Keratinocyte (primary cell): ENCODE data around the gene TOMM20. TPM values are rescaled to one million over a fixed set of nuclear protein-coding genes. Genes with fewer than 3 reads are reported as not detected.

ENCODE experiments used
- DNase-seq: peaks from one replicate; pipeline ENCODE4 v3.0.0-alpha.2; 2011; ENCODE audit warnings: low read depth, missing footprints, low spot score
- FAIRE-seq: peaks from 2 replicates; lab custom pipeline; 2011; peaks lifted over from hg19 to GRCh38; lab: Jason Lieb, UNC
- H2AFZ ChIP-seq: 2 replicates; pipeline ENCODE4 v1.6.0; 2012; ENCODE audit warnings: low read length, control low read depth, inconsistent platforms; ENCODE audit not compliant: control insufficient read depth
- H3K27ac ChIP-seq: 2 replicates; pipeline ENCODE4 v1.5.1; 2011; ENCODE audit warnings: low read length; ENCODE audit not compliant: control insufficient read depth, insufficient read depth
- H3K27me3 ChIP-seq: 3 replicates; pipeline ENCODE4 v1.6.0; 2011; ENCODE audit warnings: low read length; ENCODE audit not compliant: control insufficient read depth, insufficient read depth; ENCODE audit errors: extremely low read depth
- H3K36me3 ChIP-seq, 2 experiments: 2 replicates in 1 of 2; 3 replicates in 1 of 2; pipeline ENCODE4 v1.5.1; 2011; ENCODE audit warnings: low read length in 2 of 2, mild to moderate bottlenecking in 1 of 2; ENCODE audit not compliant: control insufficient read depth in 2 of 2, insufficient read depth in 2 of 2; ENCODE audit errors: extremely low read depth in 1 of 2
- H3K4me1 ChIP-seq: 3 replicates; pipeline ENCODE4 v1.5.1; 2011; ENCODE audit warnings: low read length; ENCODE audit not compliant: control insufficient read depth, insufficient read depth; ENCODE audit errors: extremely low read depth
- H3K4me2 ChIP-seq: 3 replicates; pipeline ENCODE4 v1.6.0; 2011; ENCODE audit warnings: low read depth, low read length; ENCODE audit not compliant: control insufficient read depth, insufficient read depth; ENCODE audit errors: extremely low read depth
- H3K4me3 ChIP-seq, 3 experiments: fragments of 200-600 bp in 1 of 3; sonication (generic) in 1 of 3; 2 replicates in 2 of 3; 3 replicates in 1 of 3; pipeline ENCODE4 v1.5.1; 2011 to 2016; ENCODE audit warnings: low read length in 3 of 3, mild to moderate bottlenecking in 3 of 3, control low read depth in 2 of 3, inconsistent platforms in 1 of 3, low read depth in 1 of 3, mixed read lengths in 1 of 3, mixed run types in 1 of 3, moderate library complexity in 1 of 3; ENCODE audit not compliant: control insufficient read depth in 2 of 3, insufficient read depth in 2 of 3; ENCODE audit errors: extremely low read depth in 1 of 3
- H3K79me2 ChIP-seq: 2 replicates; pipeline ENCODE4 v1.6.0; 2012; ENCODE audit warnings: low read length; ENCODE audit not compliant: control insufficient read depth, insufficient read depth
- H3K9ac ChIP-seq: 3 replicates; pipeline ENCODE4 v1.6.0; 2011; ENCODE audit warnings: low read length; ENCODE audit not compliant: control insufficient read depth, insufficient read depth; ENCODE audit errors: extremely low read depth
- H3K9me1 ChIP-seq: 3 replicates; pipeline ENCODE4 v1.6.0; 2011; ENCODE audit warnings: low read length; ENCODE audit not compliant: control insufficient read depth, insufficient read depth; ENCODE audit errors: extremely low read depth
- H3K9me3 ChIP-seq: 2 replicates; pipeline ENCODE4 v1.5.1; 2012; ENCODE audit warnings: low read depth, low read length; ENCODE audit not compliant: control insufficient read depth
- H4K20me1 ChIP-seq: 3 replicates; pipeline ENCODE4 v1.6.0; 2011; ENCODE audit warnings: low read length; ENCODE audit not compliant: control insufficient read depth, insufficient read depth; ENCODE audit errors: extremely low read depth
- EZH2 ChIP-seq: IDR thresholded peaks from one replicate; pipeline ENCODE4 v1.6.1; 2012; ENCODE audit warnings: inconsistent platforms, mild to moderate bottlenecking, low read length, moderate library complexity
- dilution Hi-C: fragments of 300-500 bp; cut with MboI; formaldehyde crosslinking; loops from one replicate; pipeline ENCODE4 v1.7.0; 2020; ENCODE audit warnings: low sequenced_read_pairs; ENCODE audit not compliant: extremely low pct_ligation_motif_present
- polyA minus RNA-seq, 3 experiments: library from RNA; depleted of rRNA, polyadenylated mRNA; stranded (reverse); fragments of >200 nt; gene quantifications; 1 replicate in 1 of 3; 2 replicates in 1 of 3; 3 replicates in 1 of 3; pipeline ENCODE4 v1.2.3, GENCODE V29; 2011
- polyA plus RNA-seq, 5 experiments: library from polyadenylated mRNA; depleted of rRNA in 3 of 5; stranded (reverse) in 3 of 5; stranded (forward) in 1 of 5; unstranded in 1 of 5; fragments of >200 nt; gene quantifications; 1 replicate in 1 of 5; 2 replicates in 3 of 5; 3 replicates in 1 of 5; pipeline versions ENCODE4 v1.2.1 to v1.2.3, GENCODE V29; 2011 to 2012; ENCODE audit warnings: missing spikeins in 2 of 5, low read depth in 1 of 5, low replicate concordance in 1 of 5
- TF ChIP-seq, protein P1 (sequence below), 3 experiments: IDR thresholded peaks in 1 of 3; conservative IDR thresholded peaks in 1 of 3; optimal IDR thresholded peaks in 1 of 3; 2 replicates in 2 of 3; 3 replicates in 1 of 3; pipeline versions ENCODE3 to v1.5.1; 2011; ENCODE audit warnings: low read length in 3 of 3, mild to moderate bottlenecking in 3 of 3, moderate library complexity in 2 of 3, control low read depth in 1 of 3, inconsistent platforms in 1 of 3; ENCODE audit not compliant: insufficient read depth in 2 of 3; ENCODE audit errors: extremely low read depth in 1 of 3

The TOMM20 gene
- polyA plus RNA-seq (67.9 to 140 TPM (median 77.9 TPM) in 3 replicates), polyA minus RNA-seq (16.4 to 52.5 TPM (median 23.5 TPM) in 3 replicates)
- 70.5 TPM for polyA plus RNA-seq (2011; ENCODE audit: low read depth)
- 58.6 and 93.3 TPM in 2 replicates for polyA plus RNA-seq (2011; cell fraction: cytosol; rRNA removed)
- polyA plus RNA-seq (2011; cell fraction: nucleus; rRNA removed) = 46.3 and 62.5 TPM in 2 replicates
- 90.7 and 112 TPM in 2 replicates for polyA plus RNA-seq (2012; ENCODE audit: low replicate concordance)
- 52.6 TPM for polyA minus RNA-seq (2011; cell fraction: cytosol; rRNA and poly(A)+ RNA removed)
- 25.7 and 45.0 TPM in 2 replicates for polyA minus RNA-seq (2011; cell fraction: nucleus; rRNA and poly(A)+ RNA removed)

DNA sequence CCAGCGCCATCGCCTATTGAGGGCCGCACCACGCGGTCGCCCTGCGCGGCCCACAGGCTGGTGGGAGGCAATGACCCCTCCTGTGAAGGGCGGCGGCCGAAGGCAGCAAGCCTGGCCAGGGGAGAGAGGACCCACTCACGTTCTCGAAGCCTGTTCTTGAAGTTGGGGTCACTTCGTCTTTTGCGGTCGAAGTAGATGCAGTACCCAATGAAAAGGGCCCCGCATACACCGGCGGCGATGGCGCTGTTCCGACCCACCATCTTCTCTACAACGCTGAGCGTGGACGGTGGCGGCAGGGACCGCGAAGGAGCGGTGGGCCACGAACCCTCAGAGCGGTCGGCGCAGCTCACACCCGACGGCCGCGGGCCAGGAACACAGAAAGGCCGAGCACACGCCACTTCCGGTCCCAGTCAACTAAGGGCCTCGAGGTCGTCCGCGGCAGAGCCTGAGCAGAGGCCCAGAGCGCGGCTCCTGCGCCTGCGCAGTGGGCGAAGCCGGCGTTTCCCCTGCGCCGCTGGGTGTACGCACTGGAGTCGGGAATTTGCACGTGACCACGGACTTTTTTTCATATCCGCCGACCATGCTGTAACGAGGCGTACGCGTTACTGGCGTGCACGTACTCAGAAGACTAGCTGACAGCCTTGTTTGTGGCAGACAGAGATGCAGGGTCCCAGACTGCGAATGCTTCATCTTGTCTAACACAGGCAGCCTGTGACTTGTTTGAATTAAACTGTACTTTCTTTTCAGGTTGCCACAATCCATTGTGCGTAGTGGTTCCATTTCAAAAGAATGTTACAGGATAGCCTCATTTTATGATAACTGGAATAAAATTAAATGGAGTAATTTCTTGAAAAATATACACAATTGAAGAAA, at the start of gene TOMM20:
Gene TOMM20 (minus strand): TSS at position 382 of the 873 bp plus-strand sequence. CDS start 122 bp downstream, at position 260.
- Histone ChIP-seq H3K4me3 (peak within 1 kb of the TSS; percentile 61 to 96 (median 74)), H3K36me3 (peaks cover 5 to 18% of the 10 kb centered on the region in 2 experiments), H3K79me2 (peaks cover 50% of the 10 kb centered on the region), H3K9ac (peak within 1 kb of the TSS; percentile 99), H4K20me1 (peaks cover 18% of the 10 kb centered on the region), H3K9me1 (no peaks in the 10 kb centered on the region), H2AFZ (peak within 1 kb of the TSS; percentile 100), H3K27me3 (no peaks in the 10 kb centered on the region), H3K9me3 (no peaks in the 10 kb centered on the region), H3K4me1 (peaks cover 4% of the 10 kb centered on the region), H3K27ac (peak within 1 kb of the TSS; percentile 95), H3K4me2 (peak within 1 kb of the TSS; percentile 90)
- peak; percentile 89 for DNase-seq
- FAIRE-seq = peak; percentile 36
- dilution Hi-C loops = no loop called here
- TF ChIP-seq, protein P1, sequence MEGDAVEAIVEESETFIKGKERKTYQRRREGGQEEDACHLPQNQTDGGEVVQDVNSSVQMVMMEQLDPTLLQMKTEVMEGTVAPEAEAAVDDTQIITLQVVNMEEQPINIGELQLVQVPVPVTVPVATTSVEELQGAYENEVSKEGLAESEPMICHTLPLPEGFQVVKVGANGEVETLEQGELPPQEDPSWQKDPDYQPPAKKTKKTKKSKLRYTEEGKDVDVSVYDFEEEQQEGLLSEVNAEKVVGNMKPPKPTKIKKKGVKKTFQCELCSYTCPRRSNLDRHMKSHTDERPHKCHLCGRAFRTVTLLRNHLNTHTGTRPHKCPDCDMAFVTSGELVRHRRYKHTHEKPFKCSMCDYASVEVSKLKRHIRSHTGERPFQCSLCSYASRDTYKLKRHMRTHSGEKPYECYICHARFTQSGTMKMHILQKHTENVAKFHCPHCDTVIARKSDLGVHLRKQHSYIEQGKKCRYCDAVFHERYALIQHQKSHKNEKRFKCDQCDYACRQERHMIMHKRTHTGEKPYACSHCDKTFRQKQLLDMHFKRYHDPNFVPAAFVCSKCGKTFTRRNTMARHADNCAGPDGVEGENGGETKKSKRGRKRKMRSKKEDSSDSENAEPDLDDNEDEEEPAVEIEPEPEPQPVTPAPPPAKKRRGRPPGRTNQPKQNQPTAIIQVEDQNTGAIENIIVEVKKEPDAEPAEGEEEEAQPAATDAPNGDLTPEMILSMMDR (optimal IDR thresholded peaks at IDR 0.05 in 1 of 3, IDR thresholded peaks at IDR 0.05 in 1 of 3, conservative IDR thresholded peaks at IDR 0.05 in 1 of 3; ENCODE audit: extremely low read depth in 1 of 3, insufficient read depth in 2 of 3, low read length in 3 of 3) = no peak
- no peak for TF ChIP-seq EZH2

DNA sequence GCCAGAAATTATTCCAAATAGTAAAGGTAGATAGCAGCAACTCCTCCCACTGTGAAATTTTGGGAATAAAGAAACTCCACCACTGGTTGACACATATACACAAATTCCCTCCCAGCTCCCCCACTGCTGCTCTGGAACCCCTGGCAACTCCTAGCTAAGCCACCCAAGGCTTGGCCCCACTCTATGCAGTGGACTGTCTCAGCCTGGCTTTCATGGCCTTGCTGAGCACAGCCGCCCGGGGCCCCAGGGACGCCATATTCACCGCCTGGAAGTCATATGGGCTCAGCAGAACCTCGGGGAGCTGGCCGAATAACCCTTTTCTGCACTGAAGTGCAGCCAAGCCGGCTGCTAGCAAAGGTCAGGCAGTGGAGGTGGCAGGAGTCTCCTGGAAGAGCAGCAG, 47.8 kb upstream of the TOMM20 start:
- Histone ChIP-seq H3K4me1 (no peaks in the 10 kb centered on the region), H3K4me2 (no peak overlapping the region), H4K20me1 (no peaks in the 10 kb centered on the region), H3K9me3 (no peaks in the 10 kb centered on the region), H2AFZ (no peak overlapping the region), H3K36me3 (peaks cover 4 to 12% of the 10 kb centered on the region in 2 experiments), H3K4me3 (no peak overlapping the region), H3K9ac (no peak overlapping the region), H3K27ac (no peak overlapping the region), H3K27me3 (no peaks in the 10 kb centered on the region), H3K79me2 (no peaks in the 10 kb centered on the region), H3K9me1 (no peaks in the 10 kb centered on the region)
- DNase-seq (no peak), FAIRE-seq (no peak)
- dilution Hi-C loops = no loop called here
- no peak for TF ChIP-seq EZH2
- TF ChIP-seq, protein P1 (optimal IDR thresholded peaks at IDR 0.05 in 1 of 3, IDR thresholded peaks at IDR 0.05 in 1 of 3, conservative IDR thresholded peaks at IDR 0.05 in 1 of 3; ENCODE audit: extremely low read depth in 1 of 3, insufficient read depth in 2 of 3, low read length in 3 of 3) = no peak
